ENCODE measurements around the gene PRICKLE2. TPM values are rescaled to one million over a fixed set of nuclear protein-coding genes. Genes with fewer than 3 reads are reported as not detected.

PRICKLE2 gene
- total RNA-seq, 1 experiment from 2014 or later = 5.6 TPM

GRCh38 chr3:64265646-64266045, 40.4 kb upstream of the PRICKLE2 start:
- Mint-ChIP-seq H3K27ac (no peak overlapping the region), H3K9me3 (peaks cover 6% of the 10 kb centered on the region), H3K36me3 (peaks cover 2% of the 10 kb centered on the region), H3K27me3 (ENCODE audit: low read depth) (no peaks in the 10 kb centered on the region), H3K4me1 (peaks cover 20% of the 10 kb centered on the region), H3K4me3 (no peak overlapping the region)
- POLR2A ChIA-PET = no interaction called here
- TF ChIP-seq ZNF263 (CRISPR knock-in tag; IDR thresholded peaks at IDR 0.05; ENCODE audit: low read depth) (no peak), CREB1 (CRISPR knock-in tag; IDR thresholded peaks at IDR 0.05) (no peak), ZNF232 (CRISPR knock-in tag; IDR thresholded peaks at IDR 0.05) (no peak), NR2C2 (CRISPR knock-in tag; IDR thresholded peaks at IDR 0.05) (no peak), JUN (CRISPR knock-in tag; IDR thresholded peaks at IDR 0.05) (no peak), MXD4 (CRISPR knock-in tag; IDR thresholded peaks at IDR 0.05; ENCODE audit: borderline replicate concordance) (no peak), FOXK1 (CRISPR knock-in tag; IDR thresholded peaks at IDR 0.05) (no peak), USF1 (CRISPR knock-in tag; IDR thresholded peaks at IDR 0.05) (no peak), MYBL2 (CRISPR knock-in tag; IDR thresholded peaks at IDR 0.05) (no peak), E2F5 (CRISPR knock-in tag; IDR thresholded peaks at IDR 0.05) (no peak)
- ATAC-seq (no peak), DNase-seq (ENCODE audit: low spot score) (no peak)
- CTCF ChIA-PET = interaction anchor here (0.9 to 3.9 kb wide), 2 partner anchors 98 to 198 kb away, joined by 3 to 12 read pairs; no protein-coding TSS in a partner anchor

DNA sequence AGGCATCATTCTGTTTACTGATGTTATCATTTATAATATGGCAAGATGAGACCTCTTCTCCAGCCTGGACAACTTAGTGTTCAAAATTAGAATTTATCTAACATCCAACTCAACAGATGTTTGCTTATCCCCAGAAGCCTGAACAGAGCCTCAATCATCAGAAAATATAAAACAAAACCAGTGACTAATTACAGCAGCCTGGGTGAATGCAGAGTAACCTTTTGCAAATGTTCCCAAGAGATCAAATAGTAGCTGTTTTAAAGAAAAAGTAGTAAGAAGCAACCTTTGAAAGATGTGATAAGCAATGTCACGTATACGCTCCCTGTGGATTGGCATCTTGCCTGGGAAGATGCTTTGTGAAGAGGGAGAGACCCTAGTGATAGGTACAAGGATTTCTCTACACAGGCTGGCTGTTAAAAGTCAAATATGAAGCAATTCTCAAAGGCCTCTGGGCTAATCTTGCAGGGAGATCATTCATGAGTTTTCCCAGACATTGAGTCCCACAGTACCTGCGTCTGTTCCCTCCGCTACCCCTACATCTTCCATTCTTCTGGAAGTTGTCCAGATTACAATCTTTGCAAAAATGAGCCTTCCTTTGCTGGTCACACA, 39.3 kb upstream of the PRICKLE2 start:
- ChIA-PET POLR2A (no interaction called here), CTCF (interaction anchor here (1.5 to 1.8 kb wide), 2 partner anchors 19 to 55 kb away, joined by 4 read pairs; no protein-coding TSS in a partner anchor)
- Mint-ChIP-seq H3K27me3 (ENCODE audit: low read depth) (no peaks in the 10 kb centered on the region), H3K27ac (no peak overlapping the region; the same call in 1 of the 2 replicates), H3K9me3 (0 out of 2 replicates have a peak, but pooled peaks cover 3% of the 10 kb centered on the region), H3K36me3 (no peaks in the 10 kb centered on the region), H3K4me3 (no peak overlapping the region), H3K4me1 (peaks cover 16% of the 10 kb centered on the region)
- DNase-seq (ENCODE audit: low spot score) = no peak
- TF ChIP-seq PRRX2 (CRISPR knock-in tag; IDR thresholded peaks at IDR 0.05) (no peak), ZNF317 (CRISPR knock-in tag; IDR thresholded peaks at IDR 0.05; ENCODE audit: borderline replicate concordance, low read depth) (no peak), FOXK1 (CRISPR knock-in tag; IDR thresholded peaks at IDR 0.05) (no peak), ZNF121 (CRISPR knock-in tag; IDR thresholded peaks at IDR 0.05) (no peak)
- ATAC-seq = no peak

GRCh38 chr3:64262574-64263114, 37.4 kb upstream of the PRICKLE2 start:
- Mint-ChIP-seq H3K36me3 (no peaks in the 10 kb centered on the region), H3K4me1 (peaks cover 10% of the 10 kb centered on the region), H3K27me3 (ENCODE audit: low read depth) (no peaks in the 10 kb centered on the region), H3K9me3 (0 out of 2 replicates have a peak, but pooled peaks cover 4% of the 10 kb centered on the region), H3K4me3 (no peak overlapping the region), H3K27ac (no peak overlapping the region)
- ChIA-PET POLR2A (no interaction called here), CTCF (interaction anchor here (1.5 to 1.8 kb wide), 2 partner anchors 38 to 57 kb away, joined by 4 read pairs; partner anchors contain the start of gene PRICKLE2)
- ATAC-seq (no peak), DNase-seq (ENCODE audit: low spot score) (peak; percentile 14)
- no peak for TF ChIP-seq GTF2I (CRISPR knock-in tag; conservative IDR thresholded peaks at IDR 0.05)
- no peak for TF ChIP-seq IRF2 (CRISPR knock-in tag; IDR thresholded peaks at IDR 0.05; ENCODE audit: borderline replicate concordance, low read depth)
- TF ChIP-seq, protein P1, sequence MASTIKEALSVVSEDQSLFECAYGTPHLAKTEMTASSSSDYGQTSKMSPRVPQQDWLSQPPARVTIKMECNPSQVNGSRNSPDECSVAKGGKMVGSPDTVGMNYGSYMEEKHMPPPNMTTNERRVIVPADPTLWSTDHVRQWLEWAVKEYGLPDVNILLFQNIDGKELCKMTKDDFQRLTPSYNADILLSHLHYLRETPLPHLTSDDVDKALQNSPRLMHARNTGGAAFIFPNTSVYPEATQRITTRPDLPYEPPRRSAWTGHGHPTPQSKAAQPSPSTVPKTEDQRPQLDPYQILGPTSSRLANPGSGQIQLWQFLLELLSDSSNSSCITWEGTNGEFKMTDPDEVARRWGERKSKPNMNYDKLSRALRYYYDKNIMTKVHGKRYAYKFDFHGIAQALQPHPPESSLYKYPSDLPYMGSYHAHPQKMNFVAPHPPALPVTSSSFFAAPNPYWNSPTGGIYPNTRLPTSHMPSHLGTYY (CRISPR knock-in tag; IDR thresholded peaks at IDR 0.05) = no peak
- no peak for TF ChIP-seq GABPB1 (CRISPR knock-in tag; IDR thresholded peaks at IDR 0.05)
- no peak for TF ChIP-seq ZNF232 (CRISPR knock-in tag; IDR thresholded peaks at IDR 0.05)
- no peak for TF ChIP-seq ZNF317 (CRISPR knock-in tag; IDR thresholded peaks at IDR 0.05; ENCODE audit: borderline replicate concordance, low read depth)
- no peak for TF ChIP-seq TEAD1 (CRISPR knock-in tag; IDR thresholded peaks at IDR 0.05)
- no peak for TF ChIP-seq ARID4B (CRISPR knock-in tag; IDR thresholded peaks at IDR 0.05; ENCODE audit: borderline replicate concordance)
